Right forelimb (tissue), 1 donor: Measurements from ENCODE around the gene ODC1.

Experiments used
- DNase-seq: peaks from one replicate; pipeline ENCODE4 v3.0.0-alpha.2; 2018

ODC1 gene

DNA sequence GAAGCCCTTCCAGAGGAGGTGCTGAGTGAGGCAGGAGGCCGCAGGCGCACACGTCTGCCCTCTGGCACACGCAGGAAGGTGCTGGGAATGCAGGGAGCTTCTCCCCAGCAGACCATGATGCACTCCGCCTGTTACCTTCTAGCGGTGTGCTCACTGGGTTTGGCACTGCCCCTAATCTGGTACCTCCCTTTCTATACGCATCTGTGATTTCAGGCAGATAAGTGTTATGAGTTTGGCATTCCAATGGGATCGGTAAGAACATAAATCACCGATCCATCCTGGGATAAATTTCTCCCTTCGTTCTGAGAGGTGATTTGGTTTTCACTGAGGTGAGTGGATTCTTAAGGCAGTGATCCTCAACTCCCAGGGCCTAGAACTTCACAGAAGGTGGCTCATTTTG lies 34.6 kb downstream of the ODC1 start:
- DNase-seq = no peak

GRCh38 chr2:10412380-10412779 lies 35.7 kb downstream of the ODC1 start:
- DNase-seq = no peak

DNA sequence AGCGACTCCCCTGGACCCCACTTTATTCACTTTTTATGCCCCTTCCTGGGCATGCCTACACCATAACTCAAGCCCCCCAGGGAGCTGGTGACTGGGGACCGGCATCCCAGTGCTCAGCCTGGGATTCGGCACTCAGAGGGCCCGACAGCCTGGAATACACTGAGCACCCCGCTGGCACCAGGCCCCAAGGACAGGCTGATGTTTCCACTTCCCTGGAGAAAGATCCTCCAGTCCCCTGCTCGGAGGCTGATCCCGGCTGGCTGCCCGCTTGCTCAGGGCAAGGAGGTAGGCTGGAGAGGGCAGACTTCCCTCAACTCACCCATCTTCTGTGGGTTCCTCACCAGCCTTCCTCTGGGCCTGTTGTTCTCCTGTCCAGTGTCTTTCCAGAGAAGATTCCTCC lies 36.6 kb downstream of the ODC1 start:
- DNase-seq = no peak

DNA sequence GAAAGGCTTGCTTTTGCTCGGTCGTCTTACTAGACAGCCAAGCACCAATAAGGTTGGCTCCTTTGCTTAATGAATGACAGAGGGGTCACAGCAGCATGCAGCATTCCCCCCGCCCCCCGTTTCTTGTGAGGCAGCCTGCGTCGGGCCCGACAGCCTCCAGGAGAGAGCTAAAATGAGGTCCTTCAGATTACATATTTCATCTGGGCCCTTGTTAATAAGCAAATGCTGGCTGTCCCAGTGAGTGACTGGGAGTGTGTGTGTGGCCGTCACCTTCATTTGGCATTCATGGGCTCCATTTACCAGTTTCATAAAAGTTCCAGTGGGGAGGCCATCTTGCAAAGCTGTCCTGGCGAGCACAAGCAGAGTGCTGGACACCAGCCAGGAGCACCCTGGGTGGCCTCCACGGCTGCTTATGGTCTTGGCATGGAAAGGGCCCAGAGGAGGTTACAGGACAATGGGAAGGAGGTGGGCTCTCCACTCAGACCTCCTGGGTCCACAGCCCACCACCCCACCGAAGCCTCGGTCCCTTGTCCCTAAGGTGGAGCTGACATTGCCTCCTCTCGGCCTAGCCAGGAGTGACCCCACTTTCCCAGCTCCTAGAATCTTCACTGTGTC lies 37.2 kb downstream of the ODC1 start:
- DNase-seq = no peak

DNA sequence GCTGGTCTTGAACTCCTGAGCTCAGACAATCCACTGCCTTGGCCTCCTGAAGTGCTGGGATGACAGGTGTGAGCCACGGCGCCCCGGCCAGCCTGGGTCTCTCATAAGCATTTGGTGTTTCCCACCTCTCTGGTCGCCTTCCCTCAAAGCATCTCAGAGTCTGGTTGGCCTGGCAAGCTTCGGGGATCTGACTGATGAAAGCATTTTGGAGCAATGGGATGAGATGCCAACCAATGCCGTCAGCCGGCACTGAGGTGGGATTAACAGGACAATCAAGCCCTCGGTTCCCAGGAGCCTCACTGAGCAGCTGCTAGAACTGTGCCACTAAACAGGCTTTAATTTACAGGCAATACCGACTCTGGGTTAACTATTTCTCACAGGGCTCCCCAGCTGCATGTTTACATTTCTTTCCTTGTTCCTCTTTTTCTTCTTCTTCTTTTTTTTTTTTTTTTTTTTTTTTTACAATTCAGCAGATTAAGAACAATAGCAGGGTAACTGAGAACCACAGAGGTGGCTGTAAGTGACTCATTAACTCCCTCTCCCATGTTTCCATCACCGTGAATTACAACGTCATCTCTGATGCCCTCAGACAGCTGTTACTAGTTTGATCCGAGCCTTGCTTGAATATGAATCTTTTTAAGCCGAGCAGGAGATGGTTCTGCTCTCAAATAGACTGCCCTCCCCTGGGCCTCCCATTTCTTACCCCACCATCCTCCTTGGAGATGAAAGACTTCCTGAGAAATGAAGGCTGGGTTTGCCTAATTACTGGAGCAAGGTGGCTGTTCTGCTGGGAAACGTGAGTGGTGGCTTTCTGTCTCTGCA lies 37.9 kb downstream of the ODC1 start:
- DNase-seq = no peak

- peak; percentile 78 for DNase-seq
These were observed 39.2 kb downstream of the ODC1 start for GRCh38 chr2:10408649-10409579.

- no peak for DNase-seq
These were observed 40.1 kb downstream of the ODC1 start for GRCh38 chr2:10407841-10408648.

GRCh38 chr2:10407432-10407831 lies 40.7 kb downstream of the ODC1 start:
- no peak for DNase-seq

DNA sequence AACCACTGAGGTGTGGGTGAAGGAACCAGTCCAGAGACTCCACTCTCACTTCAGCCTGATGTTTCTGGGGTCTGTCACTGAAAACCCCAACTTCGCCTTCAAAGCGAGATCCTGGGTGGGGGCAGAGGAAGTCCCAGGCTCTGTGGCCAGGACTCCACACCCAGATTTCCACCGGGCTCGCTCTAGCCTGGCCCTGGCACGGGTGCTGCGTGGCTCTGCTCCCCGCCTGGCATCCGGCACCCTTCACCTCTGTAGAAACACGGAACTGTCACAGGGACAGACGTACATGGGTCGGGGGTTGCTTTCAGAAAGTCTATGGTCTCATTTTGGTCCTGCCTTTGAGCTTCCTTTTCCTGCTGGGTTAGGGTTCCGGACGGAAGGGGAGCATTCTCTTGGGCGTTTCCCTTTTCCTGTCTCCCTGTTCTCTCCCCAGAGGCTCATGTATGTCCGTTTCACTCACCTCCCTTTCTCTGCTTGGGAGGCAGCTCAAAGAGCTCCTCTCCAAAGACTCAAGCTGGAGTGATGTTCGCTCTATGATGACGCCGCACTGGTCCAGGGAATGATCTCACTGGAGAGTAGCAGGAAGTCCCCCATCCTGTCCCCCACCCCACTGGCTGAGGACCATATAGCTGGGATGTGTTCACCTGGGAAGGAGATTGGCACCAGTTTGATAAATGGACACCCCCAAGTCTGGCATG lies 41.5 kb downstream of the ODC1 start:
- DNase-seq = no peak

- DNase-seq = no peak
These were observed 42.1 kb downstream of the ODC1 start for GRCh38 chr2:10406016-10406415.

- peak; percentile 74 for DNase-seq
These were observed 42.7 kb downstream of the ODC1 start for GRCh38 chr2:10405448-10405847.

GRCh38 chr2:10404324-10405143 lies 43.6 kb downstream of the ODC1 start:
- DNase-seq = no peak

DNA sequence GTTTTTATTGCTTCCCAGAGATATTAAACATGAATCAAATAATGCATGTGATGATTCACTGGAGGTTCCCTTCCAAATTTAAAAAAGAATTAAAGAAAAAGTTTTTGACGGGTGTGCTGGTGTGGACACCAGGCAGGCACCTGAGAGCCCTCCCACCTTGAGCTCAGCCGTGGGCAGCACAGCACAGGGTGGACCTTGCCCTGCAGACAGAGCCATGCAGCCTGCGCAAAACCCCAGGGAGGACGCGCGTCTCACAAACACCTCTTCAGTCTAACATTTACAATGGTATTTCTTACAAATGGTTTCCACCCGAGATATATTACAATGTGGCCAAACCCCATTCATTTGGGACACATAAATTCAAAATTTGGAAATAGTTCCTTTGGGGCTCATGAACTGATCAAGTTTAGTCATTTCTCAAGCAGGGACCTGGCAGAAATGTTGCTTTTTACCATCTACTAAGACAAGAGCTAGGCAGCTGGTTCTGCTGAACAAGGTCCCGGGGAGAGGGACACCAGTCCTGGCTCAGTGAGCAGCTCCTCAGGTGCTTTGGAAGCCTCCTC lies 45.4 kb downstream of the ODC1 start:
- DNase-seq = no peak

GRCh38 chr2:10402062-10402585 lies 46.0 kb downstream of the ODC1 start:
- no peak for DNase-seq

GRCh38 chr2:10400978-10401951 lies 46.9 kb downstream of the ODC1 start:
- DNase-seq = no peak

- no peak for DNase-seq
These were observed 47.6 kb downstream of the ODC1 start for GRCh38 chr2:10400568-10400977.

GRCh38 chr2:10400002-10400401 lies 48.1 kb downstream of the ODC1 start:
- no peak for DNase-seq

DNA sequence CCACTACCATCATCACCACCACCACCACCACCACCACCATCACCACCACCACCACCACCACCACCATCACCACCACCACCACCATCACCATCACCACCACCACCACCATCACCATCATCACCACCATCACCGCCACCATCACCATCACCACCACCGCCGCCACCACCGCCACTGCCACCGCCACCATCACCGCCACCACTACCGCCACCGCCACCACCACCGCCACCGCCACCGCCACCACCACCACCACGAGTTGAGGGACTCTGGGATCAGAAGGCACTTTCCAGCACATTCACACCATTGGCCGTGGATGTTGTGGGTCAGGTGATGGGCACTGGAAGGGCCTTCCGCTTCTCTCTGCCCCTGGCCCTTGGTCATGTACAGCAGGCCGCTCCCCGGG lies 48.8 kb downstream of the ODC1 start:
- DNase-seq = no peak

GRCh38 chr2:10398496-10398895 lies 49.6 kb downstream of the ODC1 start:
- no peak for DNase-seq
